Epithelial cell of esophagus (primary cell): ENCODE results near the gene FAF2.

Experiments
- DNase-seq: peaks from one replicate; pipeline ENCODE4 v3.0.0; 2010; ENCODE audit warnings: low read depth
- H3K4me3 ChIP-seq: 2 replicates; pipeline ENCODE4 v1.5.1; 2011; ENCODE audit warnings: mild to moderate bottlenecking, low read length, control low read depth
- CTCF ChIP-seq: IDR thresholded peaks from 2 replicates; pipeline ENCODE4 v1.5.1; 2011; ENCODE audit warnings: low read depth, mild to moderate bottlenecking, low read length, control low read depth, inconsistent platforms; ENCODE audit not compliant: insufficient read depth; ENCODE audit errors: missing control alignments

FAF2 gene

DNA sequence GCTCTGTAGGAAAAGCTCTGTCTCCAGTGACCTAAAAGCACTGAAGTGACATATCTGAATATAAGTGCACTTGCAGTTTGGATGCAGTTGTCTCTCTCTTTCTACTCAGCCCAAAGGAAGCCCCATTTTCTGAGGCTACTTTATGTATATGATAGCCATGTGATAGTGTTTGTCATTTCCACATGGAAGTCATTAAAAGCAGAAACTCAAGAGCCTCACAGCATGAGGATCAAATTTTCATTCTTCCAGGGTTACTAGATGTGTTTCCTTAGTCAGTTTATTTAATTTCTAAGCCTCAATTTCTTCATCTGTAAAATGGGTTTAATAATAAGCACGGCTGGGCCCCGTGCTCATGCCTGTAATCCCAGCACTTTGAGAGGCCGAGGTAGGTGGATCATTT is 52.3 kb downstream of the FAF2 start:
- H3K4me3 ChIP-seq, result no peak overlapping the region
- no peak for DNase-seq
- no peak for TF ChIP-seq CTCF

GRCh38 chr5:176501333-176501732 is 53.1 kb downstream of the FAF2 start:
- H3K4me3 ChIP-seq, result no peak overlapping the region
- no peak for TF ChIP-seq CTCF
- DNase-seq, result peak; percentile 82

DNA sequence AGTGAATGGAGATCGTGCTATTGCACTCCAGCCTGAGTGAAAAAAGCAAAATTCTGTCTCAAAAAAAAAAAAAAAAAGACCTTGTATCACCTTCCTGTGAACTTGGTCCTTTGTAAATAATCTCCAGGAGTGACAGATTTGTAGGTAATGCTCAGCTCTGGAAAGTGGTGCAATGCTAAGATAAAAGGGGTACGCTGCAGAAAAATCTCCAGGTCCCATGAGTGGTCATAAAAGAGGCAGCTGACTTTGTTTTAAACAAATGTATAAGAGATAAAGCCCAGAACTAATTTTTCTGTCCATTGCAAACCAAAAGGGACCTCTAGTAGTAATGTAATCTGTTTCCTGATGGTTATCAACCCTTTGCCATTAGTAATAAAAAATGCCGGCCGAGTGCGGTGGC is 55.3 kb downstream of the FAF2 start:
- no peak overlapping the region for H3K4me3 ChIP-seq
- no peak for TF ChIP-seq CTCF
- no peak for DNase-seq

GRCh38 chr5:176507911-176508310 is 59.7 kb downstream of the FAF2 start:
- no peak overlapping the region for H3K4me3 ChIP-seq
- DNase-seq, result no peak
- no peak for TF ChIP-seq CTCF

DNA sequence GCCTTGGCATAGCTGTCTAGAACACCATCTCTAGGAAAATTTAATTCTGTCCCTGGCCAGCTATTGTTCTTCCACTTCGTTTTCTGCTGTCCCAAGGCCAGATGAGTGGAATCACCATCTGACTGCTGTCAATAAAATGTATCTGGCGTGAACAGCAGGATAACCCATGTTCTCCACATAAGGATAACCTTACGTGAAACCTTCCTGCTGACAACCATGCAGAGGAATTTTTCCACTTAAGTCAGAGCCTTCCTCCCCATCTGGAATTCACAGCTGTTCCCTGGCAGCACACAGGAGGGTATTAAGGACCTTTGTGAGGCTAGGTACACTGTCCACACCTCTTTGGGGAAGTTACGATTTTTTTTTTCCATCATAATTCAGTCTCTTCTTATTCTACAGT is 60.4 kb downstream of the FAF2 start:
- TF ChIP-seq CTCF, result no peak

DNA sequence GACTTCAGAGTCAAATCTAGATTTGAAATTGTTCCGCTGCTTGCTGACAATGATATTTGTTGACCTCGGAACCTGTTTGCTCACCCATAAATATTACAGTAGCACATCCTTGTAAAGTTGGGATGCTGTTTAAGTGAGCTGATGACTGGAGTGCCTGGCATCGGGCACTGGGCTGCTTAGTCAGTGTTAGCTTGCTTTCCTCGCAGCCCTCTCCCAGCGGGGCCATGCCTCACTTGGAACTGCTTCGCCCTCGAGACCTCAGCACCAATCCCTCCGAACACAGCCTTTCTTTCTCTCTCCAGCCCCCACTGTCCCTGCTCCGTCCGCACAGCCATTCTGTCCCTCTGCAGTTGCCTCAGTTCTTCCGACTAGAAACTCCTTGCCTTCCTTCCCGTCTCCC is 65.6 kb downstream of the FAF2 start:
- no peak for TF ChIP-seq CTCF
- DNase-seq, result no peak
- no peak overlapping the region for H3K4me3 ChIP-seq

More for the DNA sequence above, 60.4 kb downstream of the FAF2 start:
- DNase-seq, result no peak
- H3K4me3 ChIP-seq, result no peak overlapping the region

DNA sequence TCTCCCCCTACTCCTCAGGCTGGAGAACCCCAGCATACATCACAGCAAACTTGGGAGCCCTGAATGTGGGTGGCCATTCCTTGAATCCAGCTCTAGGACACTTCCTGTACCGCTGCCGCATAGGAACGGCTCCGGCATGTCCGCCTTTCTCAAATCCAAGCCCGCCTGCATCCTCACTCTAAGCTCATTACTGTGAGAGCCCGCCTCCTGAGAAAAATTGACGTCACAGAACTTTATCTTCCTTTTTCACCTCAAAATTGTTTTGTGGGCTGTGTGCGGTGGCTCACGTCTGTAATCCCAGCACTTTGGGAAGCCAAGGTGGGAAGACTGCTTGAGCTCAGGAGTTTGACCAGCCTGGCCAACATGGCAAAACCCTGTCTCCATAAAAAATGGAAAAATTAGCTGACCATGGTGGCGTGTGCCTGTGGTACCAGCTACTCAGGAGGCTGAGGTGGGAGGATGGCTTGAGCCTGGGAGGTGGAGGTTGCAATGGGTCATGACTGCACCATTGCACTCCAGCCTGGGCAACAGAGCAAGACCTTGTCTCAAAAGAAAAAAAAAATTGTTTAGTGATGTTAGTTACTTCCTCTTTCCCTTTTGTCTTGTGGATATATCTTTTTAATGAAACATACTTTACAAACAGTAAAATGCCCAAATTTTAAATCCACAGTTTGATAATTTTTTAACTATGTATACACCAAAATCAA is 66.2 kb downstream of the FAF2 start:
- no peak overlapping the region for H3K4me3 ChIP-seq
- DNase-seq, result no peak
- no peak for TF ChIP-seq CTCF
